Mammary epithelial cell (primary cell): ENCODE data around the gene ZBTB3.
"Not testable (repeated sequence)": the region's sequence is repeated elsewhere in the genome, so short reads cannot be mapped to it uniquely, and the experiment has no call there.

Experiments used
- EZH2 ChIP-seq: IDR thresholded peaks from 2 replicates; pipeline ENCODE4 v1.6.1; 2012; ENCODE audit warnings: low read length, inconsistent platforms, borderline replicate concordance
- TF ChIP-seq, protein P1 (sequence below), 2 donors: IDR thresholded peaks in 1 of 2; conservative IDR thresholded peaks in 1 of 2; 2 replicates each; pipeline ENCODE4 v1.5.1; 2011 to 2012; ENCODE audit warnings: inconsistent platforms in 2 of 2, low read length in 2 of 2, mild to moderate bottlenecking in 2 of 2, control low read depth in 1 of 2, low read depth in 1 of 2; ENCODE audit not compliant: insufficient read depth in 1 of 2; ENCODE audit errors: extremely low read depth in 1 of 2

DNA sequence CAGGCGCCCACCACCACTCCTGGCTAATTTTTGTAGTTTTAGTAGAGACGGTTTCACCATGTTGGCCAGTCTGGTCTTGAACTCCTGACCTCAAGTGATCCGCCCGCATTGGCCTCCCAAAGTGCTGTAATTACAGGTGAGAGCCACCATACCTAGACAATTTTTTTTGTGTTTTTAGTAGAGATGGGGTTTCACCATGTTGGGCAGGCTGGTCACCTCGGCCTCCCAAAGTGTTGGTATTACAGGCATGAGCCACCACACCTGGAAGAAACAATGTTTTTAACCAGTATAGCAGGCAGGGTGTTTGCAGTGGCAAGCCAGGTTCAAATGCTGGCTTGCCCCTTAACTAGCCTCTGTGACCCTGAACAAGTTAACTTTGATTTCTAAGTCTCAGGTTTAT, 4.0 kb downstream of the ZBTB3 start:
- not testable (repeated sequence) for TF ChIP-seq EZH2
- TF ChIP-seq, protein P1, sequence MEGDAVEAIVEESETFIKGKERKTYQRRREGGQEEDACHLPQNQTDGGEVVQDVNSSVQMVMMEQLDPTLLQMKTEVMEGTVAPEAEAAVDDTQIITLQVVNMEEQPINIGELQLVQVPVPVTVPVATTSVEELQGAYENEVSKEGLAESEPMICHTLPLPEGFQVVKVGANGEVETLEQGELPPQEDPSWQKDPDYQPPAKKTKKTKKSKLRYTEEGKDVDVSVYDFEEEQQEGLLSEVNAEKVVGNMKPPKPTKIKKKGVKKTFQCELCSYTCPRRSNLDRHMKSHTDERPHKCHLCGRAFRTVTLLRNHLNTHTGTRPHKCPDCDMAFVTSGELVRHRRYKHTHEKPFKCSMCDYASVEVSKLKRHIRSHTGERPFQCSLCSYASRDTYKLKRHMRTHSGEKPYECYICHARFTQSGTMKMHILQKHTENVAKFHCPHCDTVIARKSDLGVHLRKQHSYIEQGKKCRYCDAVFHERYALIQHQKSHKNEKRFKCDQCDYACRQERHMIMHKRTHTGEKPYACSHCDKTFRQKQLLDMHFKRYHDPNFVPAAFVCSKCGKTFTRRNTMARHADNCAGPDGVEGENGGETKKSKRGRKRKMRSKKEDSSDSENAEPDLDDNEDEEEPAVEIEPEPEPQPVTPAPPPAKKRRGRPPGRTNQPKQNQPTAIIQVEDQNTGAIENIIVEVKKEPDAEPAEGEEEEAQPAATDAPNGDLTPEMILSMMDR (conservative IDR thresholded peaks at IDR 0.05 in 1 of 2, IDR thresholded peaks at IDR 0.05 in 1 of 2; ENCODE audit: extremely low read depth in 1 of 2, insufficient read depth in 1 of 2, low read depth in 1 of 2, low read length in 2 of 2), result not testable (repeated sequence)
